Dendritic cell treated with granulocyte-macrophage colony-stimulating factor and Interleukin-4, amounts not matched to agents 40 ng/mL and 50 ng/mL, for 4 days (primary cell): ENCODE measurements around the gene ABCC1.
"Not testable (repeated sequence)": the region's sequence is repeated elsewhere in the genome, so short reads cannot be mapped to it uniquely, and the experiment has no call there.

Source experiments
- H3K27ac Mint-ChIP-seq: one replicate; pipeline ENCODE4 v1.8.0; 2022; ENCODE audit warnings: mild to moderate bottlenecking, mixed read lengths
- H3K27me3 Mint-ChIP-seq: one replicate; pipeline ENCODE4 v1.8.0; 2022; ENCODE audit warnings: mild to moderate bottlenecking, mixed read lengths
- H3K36me3 Mint-ChIP-seq: one replicate; pipeline ENCODE4 v1.8.0; 2022; ENCODE audit warnings: low read depth, mixed read lengths
- H3K4me1 Mint-ChIP-seq: one replicate; pipeline ENCODE4 v1.8.0; 2022; ENCODE audit warnings: low read depth, mixed read lengths
- H3K4me3 Mint-ChIP-seq: one replicate; pipeline ENCODE4 v1.8.0; 2022; ENCODE audit warnings: mild to moderate bottlenecking, moderate library complexity, mixed read lengths
- H3K9me3 Mint-ChIP-seq: one replicate; pipeline ENCODE4 v1.8.0; 2022; ENCODE audit warnings: mixed read lengths
- intact Hi-C: fragments of 100-400 bp; cut with micrococcal nuclease; formaldehyde crosslinking; loops from one replicate; pipeline ENCODE4 v1.15.0; 2022

The ABCC1 gene

DNA sequence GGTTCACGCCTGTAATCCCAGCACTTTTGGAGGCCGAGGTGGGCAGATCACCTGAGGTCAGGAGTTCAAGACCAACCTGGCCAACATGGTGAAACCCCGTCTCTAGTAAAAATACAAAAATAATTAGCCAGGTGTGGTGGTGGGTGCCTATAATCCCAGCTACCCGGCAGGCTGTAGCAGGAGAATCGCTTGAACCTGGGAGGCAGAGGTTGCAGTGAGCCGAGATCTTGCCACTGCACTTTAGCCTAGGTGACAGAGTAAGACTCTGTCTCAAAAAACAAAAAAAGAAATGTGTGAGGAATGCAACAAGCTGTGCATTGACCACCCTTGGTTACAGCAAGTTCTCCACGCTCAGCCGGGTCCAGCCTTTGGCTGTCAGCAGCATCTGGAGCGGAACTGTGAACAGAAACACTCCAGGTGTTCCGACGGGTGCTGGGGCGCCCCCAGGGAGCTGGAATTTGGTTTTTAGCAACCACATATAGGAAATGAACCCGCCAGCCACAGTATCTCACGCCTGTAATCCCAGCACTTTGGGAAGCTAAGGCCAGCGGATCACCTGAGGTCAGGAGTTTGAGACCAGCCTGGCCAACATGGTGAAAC is 198.7 kb downstream of the ABCC1 start:
- H3K9me3 Mint-ChIP-seq, intact Hi-C loops, H3K4me3 Mint-ChIP-seq, H3K27ac Mint-ChIP-seq, H3K27me3 Mint-ChIP-seq, H3K4me1 Mint-ChIP-seq: not testable (repeated sequence)
- H3K36me3 Mint-ChIP-seq = peaks cover 39% of the 10 kb centered on the region

- intact Hi-C loops = no loop called here
- Mint-ChIP-seq H3K4me3 (no peak overlapping the region), H3K27me3 (no peaks in the 10 kb centered on the region), H3K9me3 (no peaks in the 10 kb centered on the region), H3K4me1 (no peaks in the 10 kb centered on the region), H3K36me3 (peaks cover 32% of the 10 kb centered on the region), H3K27ac (no peak overlapping the region)
Observed at GRCh38 chr16:16148755-16149154, 199.3 kb downstream of the ABCC1 start.

DNA sequence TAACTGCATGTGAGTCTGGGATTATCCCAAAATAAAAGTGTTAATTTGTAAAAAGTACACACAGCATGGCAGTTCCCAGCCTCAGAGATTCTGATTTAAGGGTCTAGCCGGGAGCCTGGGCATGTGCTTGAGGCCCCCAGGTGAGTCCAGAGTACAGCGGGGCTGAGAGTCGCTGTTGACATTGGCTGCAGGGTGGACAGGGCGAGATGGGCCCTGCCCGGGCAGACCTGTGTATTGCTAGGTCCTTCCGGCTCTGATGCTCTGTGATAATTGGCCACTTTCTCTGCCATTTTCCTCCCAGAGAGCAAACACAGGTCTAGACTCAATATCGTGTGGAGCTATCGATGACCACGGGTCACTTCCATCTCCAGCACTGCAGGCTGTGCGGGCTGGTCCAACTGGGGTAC is 200.3 kb downstream of the ABCC1 start:
- H3K36me3 Mint-ChIP-seq = peaks cover 23% of the 10 kb centered on the region
- no peaks in the 10 kb centered on the region for H3K9me3 Mint-ChIP-seq
- intact Hi-C loops = no loop called here
- H3K27me3 Mint-ChIP-seq = no peaks in the 10 kb centered on the region
- H3K4me1 Mint-ChIP-seq = no peaks in the 10 kb centered on the region
- H3K4me3 Mint-ChIP-seq = no peak overlapping the region
- no peak overlapping the region for H3K27ac Mint-ChIP-seq

DNA sequence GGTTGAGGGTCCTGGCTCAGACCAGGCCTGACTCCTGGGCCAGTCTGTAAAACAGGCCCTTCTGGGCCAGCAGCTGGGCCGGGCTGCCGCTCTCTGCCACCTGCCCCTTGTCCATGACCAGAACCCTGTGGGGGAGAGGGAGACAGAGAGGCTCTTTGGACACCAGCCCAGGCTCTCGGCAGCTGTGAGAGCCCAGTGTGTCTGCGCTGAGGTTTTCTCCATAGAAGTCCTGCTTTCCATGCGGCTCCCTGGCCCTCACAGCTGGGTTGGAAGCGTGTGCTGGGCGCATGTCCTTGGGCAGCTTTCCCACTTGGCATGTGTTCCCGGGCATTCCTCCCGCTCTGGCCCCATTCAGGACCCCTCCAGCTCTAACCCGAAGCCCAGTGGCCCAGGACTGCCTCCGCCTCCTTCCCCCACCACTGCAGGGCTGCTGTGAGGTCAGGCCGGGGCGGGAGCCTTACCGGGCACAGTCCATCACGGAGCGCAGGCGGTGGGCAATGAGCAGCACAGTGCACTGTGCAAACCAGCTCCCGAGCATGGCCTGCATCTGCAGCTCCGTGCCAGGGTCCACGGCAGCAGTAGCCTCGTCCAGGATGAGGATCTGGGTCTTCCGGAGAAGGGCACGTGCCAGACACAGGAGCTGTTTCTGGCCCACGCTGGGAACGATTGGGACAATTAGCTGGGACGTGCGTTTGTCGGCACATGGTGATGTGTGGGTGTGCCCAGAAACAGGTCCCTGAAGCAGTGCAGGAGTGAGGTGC is 200.9 kb downstream of the ABCC1 start:
- no peaks in the 10 kb centered on the region for H3K4me1 Mint-ChIP-seq
- intact Hi-C loops = no loop called here
- H3K36me3 Mint-ChIP-seq = peaks cover 17% of the 10 kb centered on the region
- H3K4me3 Mint-ChIP-seq = no peak overlapping the region
- no peaks in the 10 kb centered on the region for H3K9me3 Mint-ChIP-seq
- no peak overlapping the region for H3K27ac Mint-ChIP-seq
- H3K27me3 Mint-ChIP-seq = no peaks in the 10 kb centered on the region

DNA sequence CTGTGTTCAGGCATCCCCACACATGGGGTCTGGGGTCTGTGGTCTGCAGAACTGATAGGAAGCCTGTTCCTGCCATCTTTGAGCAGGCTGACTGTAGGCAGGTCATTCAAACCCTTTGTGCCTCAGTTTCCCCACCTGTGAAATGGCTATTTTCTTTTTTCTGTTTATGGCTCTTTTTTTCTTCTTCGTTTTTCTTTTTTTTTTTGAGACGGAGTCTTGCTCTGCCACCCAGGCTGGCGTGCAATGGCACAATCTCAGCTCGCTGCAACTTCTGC is 201.4 kb downstream of the ABCC1 start:
- Mint-ChIP-seq H3K36me3 (peaks cover 12% of the 10 kb centered on the region), H3K27me3 (no peaks in the 10 kb centered on the region), H3K4me1 (no peaks in the 10 kb centered on the region), H3K9me3 (no peaks in the 10 kb centered on the region), H3K4me3 (no peak overlapping the region), H3K27ac (no peak overlapping the region)
- intact Hi-C loops = no loop called here

DNA sequence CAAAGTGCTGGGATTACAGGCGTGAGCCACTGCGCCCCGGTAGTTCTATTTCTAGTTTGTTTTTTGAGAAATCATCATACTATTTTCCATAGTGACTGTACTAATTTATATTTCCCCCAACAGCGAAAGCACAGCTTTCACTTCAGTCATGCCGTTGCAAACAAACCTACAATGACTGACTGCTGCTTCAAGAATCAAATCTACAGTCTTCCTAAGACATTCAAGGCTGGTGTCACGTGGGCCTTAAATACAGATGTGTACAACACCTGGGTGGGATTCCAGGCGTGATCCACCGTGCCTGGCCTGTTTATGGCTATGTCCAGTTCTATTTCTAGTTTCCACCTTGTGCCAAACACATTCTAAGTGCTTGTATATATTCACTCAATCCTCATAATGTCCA is 201.9 kb downstream of the ABCC1 start:
- no peaks in the 10 kb centered on the region for H3K27me3 Mint-ChIP-seq
- H3K4me3 Mint-ChIP-seq = no peak overlapping the region
- H3K4me1 Mint-ChIP-seq = no peaks in the 10 kb centered on the region
- no peak overlapping the region for H3K27ac Mint-ChIP-seq
- H3K36me3 Mint-ChIP-seq = peaks cover 7% of the 10 kb centered on the region
- intact Hi-C loops = no loop called here
- H3K9me3 Mint-ChIP-seq = no peaks in the 10 kb centered on the region

DNA sequence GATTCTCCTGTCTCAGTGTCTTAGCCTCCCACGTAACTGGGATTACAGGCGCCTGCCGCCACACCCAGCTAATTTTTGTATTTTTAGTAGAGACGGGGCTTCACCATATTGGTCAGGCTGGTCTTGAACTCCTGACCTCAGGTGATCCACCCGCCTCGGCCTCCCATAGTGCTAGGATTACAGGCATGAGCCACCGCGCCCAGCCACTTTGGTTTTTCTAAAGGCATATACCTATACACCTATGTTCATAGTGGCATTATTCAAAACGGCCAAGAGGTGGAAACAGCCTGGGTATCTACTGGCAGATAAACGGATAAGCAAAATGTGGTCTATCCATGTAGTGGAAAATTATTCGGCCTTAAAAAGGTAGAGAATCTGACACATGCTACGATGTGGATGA is 203.6 kb downstream of the ABCC1 start:
- H3K36me3 Mint-ChIP-seq, H3K27me3 Mint-ChIP-seq, intact Hi-C loops, H3K4me1 Mint-ChIP-seq, H3K4me3 Mint-ChIP-seq, H3K9me3 Mint-ChIP-seq, H3K27ac Mint-ChIP-seq: not testable (repeated sequence)

DNA sequence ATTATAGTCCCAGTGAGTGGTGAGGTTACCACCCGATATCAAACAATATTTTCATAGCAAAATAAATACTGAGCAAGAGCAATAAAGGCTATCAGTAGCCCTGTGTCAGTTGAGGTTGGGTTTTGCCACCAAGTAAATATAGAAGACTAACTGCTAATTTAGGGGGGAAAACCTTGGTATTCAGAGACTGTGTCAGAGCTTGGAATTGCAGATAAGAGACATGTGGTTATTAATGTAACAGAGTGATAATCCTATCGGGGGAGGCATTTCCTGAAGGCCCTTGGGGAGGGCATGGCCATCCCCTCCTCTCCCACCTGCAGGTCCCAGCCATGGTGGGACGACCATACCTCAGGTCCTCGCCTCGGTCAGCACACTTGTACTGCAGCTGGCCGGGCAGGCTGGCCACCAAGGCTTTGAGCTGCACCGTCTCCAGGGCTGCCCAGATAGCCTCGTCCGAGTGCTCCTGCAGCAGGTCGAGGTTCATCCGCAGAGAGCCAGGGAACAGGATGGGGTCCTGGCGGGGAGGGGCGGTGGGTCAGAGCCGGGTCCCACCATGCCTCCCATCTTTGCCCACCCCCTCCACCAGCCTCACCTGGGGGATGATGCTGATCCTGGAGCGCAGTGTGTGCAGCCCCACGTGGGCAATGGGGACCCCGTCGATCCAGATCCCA is 205.0 kb downstream of the ABCC1 start:
- no peaks in the 10 kb centered on the region for H3K27me3 Mint-ChIP-seq
- peaks cover 14% of the 10 kb centered on the region for H3K9me3 Mint-ChIP-seq
- H3K4me1 Mint-ChIP-seq = no peaks in the 10 kb centered on the region
- H3K36me3 Mint-ChIP-seq = no peaks in the 10 kb centered on the region
- H3K4me3 Mint-ChIP-seq = no peak overlapping the region
- intact Hi-C loops = no loop called here
- no peak overlapping the region for H3K27ac Mint-ChIP-seq

GRCh38 chr16:16155234-16155633 is 205.8 kb downstream of the ABCC1 start:
- Mint-ChIP-seq H3K9me3 (peaks cover 14% of the 10 kb centered on the region), H3K36me3 (peaks cover 5% of the 10 kb centered on the region), H3K27me3 (no peaks in the 10 kb centered on the region), H3K27ac (no peak overlapping the region), H3K4me3 (no peak overlapping the region), H3K4me1 (no peaks in the 10 kb centered on the region)
- intact Hi-C loops = no loop called here

GRCh38 chr16:16157166-16157565 is 207.8 kb downstream of the ABCC1 start:
- Mint-ChIP-seq H3K4me3 (no peak overlapping the region), H3K27me3 (no peaks in the 10 kb centered on the region), H3K27ac (no peak overlapping the region), H3K9me3 (peaks cover 14% of the 10 kb centered on the region), H3K36me3 (peaks cover 5% of the 10 kb centered on the region), H3K4me1 (no peaks in the 10 kb centered on the region)
- intact Hi-C loops = no loop called here

DNA sequence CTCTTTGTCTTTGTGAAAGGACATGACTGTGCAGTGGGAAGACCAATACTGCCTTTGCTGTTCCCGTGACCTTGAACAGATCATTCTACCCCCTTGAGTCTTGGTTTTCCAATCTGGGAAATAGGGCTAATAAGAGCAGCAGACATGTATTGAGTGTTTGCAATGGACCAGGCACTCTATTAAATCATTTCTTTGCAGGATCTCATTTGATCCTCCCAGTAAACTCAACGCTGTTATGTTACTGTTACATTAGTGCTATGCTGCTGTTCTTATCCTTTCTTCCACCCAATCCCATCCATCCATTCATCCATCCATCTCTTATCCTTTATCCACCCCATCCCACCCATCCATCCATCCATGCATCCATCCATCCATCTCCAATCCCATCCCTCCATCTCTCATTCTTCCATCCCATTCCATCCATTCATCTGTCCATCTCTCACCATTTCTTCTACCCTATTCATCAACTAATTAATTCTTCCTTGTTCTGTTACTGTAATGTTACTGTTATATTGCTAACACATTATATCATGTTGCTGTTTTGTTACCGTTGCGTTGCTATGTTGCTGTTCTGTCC is 208.8 kb downstream of the ABCC1 start:
- Mint-ChIP-seq H3K27me3 (no peaks in the 10 kb centered on the region), H3K27ac (no peak overlapping the region), H3K9me3 (peaks cover 14% of the 10 kb centered on the region), H3K4me3 (no peak overlapping the region), H3K4me1 (no peaks in the 10 kb centered on the region), H3K36me3 (peaks cover 5% of the 10 kb centered on the region)
- intact Hi-C loops = no loop called here

DNA sequence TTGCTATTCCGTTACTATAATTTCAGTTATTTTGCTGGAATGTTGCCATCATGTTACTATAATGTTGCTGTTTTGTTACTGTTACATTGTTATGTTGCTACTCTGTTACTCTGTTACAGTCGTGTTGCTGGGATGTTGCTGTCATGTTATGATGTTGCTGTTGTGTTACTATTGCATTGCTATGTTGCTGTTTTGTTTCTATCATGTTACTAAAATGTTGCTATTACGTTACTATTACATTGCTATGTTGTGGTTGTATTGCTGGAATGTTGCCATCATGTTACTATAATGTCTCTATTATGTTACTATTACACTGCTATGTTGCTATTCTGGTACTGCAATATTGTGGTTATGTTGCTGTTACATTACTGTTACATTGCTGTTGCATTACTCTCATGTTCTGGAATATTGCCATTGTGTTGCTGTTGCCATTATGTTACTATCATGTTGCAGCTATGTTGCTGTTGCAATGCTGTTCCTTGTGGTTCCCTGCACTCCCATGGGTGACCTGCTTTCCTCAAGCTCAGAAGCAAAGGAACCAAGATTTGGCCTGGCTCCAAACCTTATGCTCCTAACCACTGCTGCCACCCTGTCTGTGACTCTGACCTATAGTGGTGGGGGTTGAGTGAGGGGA is 209.4 kb downstream of the ABCC1 start:
- H3K4me1 Mint-ChIP-seq = no peaks in the 10 kb centered on the region
- H3K4me3 Mint-ChIP-seq = no peak overlapping the region
- intact Hi-C loops = no loop called here
- H3K27ac Mint-ChIP-seq = no peak overlapping the region
- peaks cover 5% of the 10 kb centered on the region for H3K36me3 Mint-ChIP-seq
- H3K9me3 Mint-ChIP-seq = peaks cover 14% of the 10 kb centered on the region
- H3K27me3 Mint-ChIP-seq = no peaks in the 10 kb centered on the region

- peaks cover 14% of the 10 kb centered on the region for H3K9me3 Mint-ChIP-seq
- no peak overlapping the region for H3K4me3 Mint-ChIP-seq
- H3K27me3 Mint-ChIP-seq = no peaks in the 10 kb centered on the region
- no peaks in the 10 kb centered on the region for H3K4me1 Mint-ChIP-seq
- peaks cover 5% of the 10 kb centered on the region for H3K36me3 Mint-ChIP-seq
- intact Hi-C loops = no loop called here
- no peak overlapping the region for H3K27ac Mint-ChIP-seq
Observed at GRCh38 chr16:16159662-16160061, 210.2 kb downstream of the ABCC1 start.

DNA sequence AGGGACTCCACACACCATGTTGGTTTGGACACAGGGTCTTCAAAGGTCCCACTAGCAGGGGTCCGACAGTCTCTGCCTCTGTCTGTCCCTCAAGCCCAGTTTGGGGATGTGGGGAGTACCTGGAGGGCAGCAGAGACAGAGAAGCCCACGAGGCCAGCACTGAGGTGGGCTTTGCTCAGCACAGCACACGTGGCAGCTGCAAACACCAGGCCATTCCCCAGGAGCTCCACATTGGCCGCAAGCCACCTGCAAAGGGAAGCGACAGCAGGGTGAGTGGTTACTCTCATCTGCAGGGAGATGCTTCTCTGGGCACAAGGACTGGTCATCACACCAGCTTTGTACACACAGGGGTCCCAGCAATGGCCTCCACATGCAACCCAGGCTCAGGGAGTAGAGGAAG is 211.9 kb downstream of the ABCC1 start:
- H3K4me3 Mint-ChIP-seq = no peak overlapping the region
- H3K4me1 Mint-ChIP-seq = no peaks in the 10 kb centered on the region
- no peak overlapping the region for H3K27ac Mint-ChIP-seq
- no peaks in the 10 kb centered on the region for H3K27me3 Mint-ChIP-seq
- H3K36me3 Mint-ChIP-seq = peaks cover 5% of the 10 kb centered on the region
- H3K9me3 Mint-ChIP-seq = peaks cover 14% of the 10 kb centered on the region
- intact Hi-C loops = no loop called here
